SK-N-SH (cell line): ENCODE data around the gene MORF4L1.
"Not testable (repeated sequence)": the region's sequence is repeated elsewhere in the genome, so short reads cannot be mapped to it uniquely, and the experiment has no call there.

Experiments used
- EZH2phosphoT487 ChIP-seq: fragments of 200-600 bp; sonication (generic); IDR thresholded peaks from 2 replicates; pipeline ENCODE4 v1.6.1; 2017; ENCODE audit warnings: low read depth, mixed run types, mild to moderate bottlenecking, antibody characterized with exemption, moderate library complexity, borderline replicate concordance
- RAD21 ChIP-seq: IDR thresholded peaks from 2 replicates; pipeline ENCODE4 v1.6.1; 2012; ENCODE audit warnings: mild to moderate bottlenecking, low read length
- TAF1 ChIP-seq: IDR thresholded peaks from 2 replicates; pipeline ENCODE4 v1.6.1; 2012; ENCODE audit warnings: low read depth, mild to moderate bottlenecking, low read length, moderate library complexity, borderline replicate concordance

- TF ChIP-seq RAD21, TAF1, EZH2phosphoT487: not testable (repeated sequence)
Observed at GRCh38 chr15:78876954-78877353, 4.3 kb downstream of the MORF4L1 start.
